Right renal pelvis (tissue), 4 donors: ENCODE measurements around the gene KLHL30. TPM values are rescaled to one million over a fixed set of nuclear protein-coding genes. Genes with fewer than 3 reads are reported as not detected.

Source experiments
- DNase-seq, 4 donors: peaks; one replicate each; pipeline ENCODE4 v3.0.0-alpha.2; 2013; ENCODE audit warnings: low read depth in 4 of 4, low spot score in 3 of 4, missing footprints in 1 of 4
- polyA plus RNA-seq, 4 donors: library from polyadenylated mRNA; unstranded; fragments of 120-200 nt; gene quantifications; one replicate each; pipeline ENCODE4 v1.2.1, GENCODE V29; 2013; ENCODE audit not compliant: insufficient read length in 4 of 4

The KLHL30 gene
- polyA plus RNA-seq, 4 donors: 0.17 to 0.47 (median 0.33) TPM

DNA sequence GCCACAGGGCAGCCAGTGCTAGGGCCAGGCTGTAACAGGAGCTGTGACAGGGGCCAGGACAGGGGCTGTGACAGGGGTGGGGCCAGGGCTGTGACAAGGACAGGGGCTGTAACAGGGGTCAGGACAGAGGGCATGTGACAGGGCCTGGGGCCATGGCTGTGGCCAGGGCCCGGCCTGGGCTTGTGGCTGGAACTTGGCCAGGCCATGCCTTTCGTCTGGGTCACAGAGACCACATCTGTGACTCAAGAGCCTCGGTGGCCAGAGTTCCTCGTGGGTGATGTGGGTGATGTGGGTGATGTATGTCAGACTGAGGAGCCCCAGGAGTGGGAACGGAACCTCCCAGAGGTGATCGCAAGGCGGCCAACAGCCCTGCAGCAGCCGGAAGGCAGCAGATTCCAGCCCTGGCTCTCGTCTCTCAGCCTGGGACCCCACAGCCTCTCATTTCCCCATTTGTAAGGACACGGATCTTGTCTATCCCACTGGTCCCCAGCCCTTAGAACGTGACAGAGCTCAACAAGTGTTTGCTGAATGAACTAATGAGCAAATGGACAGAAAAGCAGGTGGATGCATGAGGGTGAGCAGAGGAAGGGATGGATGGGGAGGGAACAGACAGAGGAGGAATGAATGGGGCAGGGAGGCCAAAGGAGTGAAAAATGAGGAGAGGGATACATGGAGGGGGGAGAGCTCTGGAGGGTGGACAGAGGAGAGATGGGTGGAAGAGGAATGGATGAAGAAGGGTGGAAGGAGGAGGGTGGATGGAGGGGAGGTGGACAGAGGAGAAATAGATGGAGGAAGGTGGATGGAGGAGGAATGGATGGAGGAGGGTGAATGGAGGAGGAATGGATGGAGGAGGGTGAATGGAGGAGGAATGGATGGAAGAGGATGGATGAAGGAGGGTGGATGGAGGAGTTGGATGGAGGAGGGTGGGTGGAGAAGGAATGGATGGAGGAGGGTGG lies 21.0 kb upstream of the KLHL30 start:
- DNase-seq: no peak

- no peak for DNase-seq
These were observed 18.6 kb upstream of the KLHL30 start for GRCh38 chr2:238119756-238120462.

GRCh38 chr2:238120463-238121298 lies 17.8 kb upstream of the KLHL30 start:
- DNase-seq: peak in 1 of 4 donors; percentile 39

DNA sequence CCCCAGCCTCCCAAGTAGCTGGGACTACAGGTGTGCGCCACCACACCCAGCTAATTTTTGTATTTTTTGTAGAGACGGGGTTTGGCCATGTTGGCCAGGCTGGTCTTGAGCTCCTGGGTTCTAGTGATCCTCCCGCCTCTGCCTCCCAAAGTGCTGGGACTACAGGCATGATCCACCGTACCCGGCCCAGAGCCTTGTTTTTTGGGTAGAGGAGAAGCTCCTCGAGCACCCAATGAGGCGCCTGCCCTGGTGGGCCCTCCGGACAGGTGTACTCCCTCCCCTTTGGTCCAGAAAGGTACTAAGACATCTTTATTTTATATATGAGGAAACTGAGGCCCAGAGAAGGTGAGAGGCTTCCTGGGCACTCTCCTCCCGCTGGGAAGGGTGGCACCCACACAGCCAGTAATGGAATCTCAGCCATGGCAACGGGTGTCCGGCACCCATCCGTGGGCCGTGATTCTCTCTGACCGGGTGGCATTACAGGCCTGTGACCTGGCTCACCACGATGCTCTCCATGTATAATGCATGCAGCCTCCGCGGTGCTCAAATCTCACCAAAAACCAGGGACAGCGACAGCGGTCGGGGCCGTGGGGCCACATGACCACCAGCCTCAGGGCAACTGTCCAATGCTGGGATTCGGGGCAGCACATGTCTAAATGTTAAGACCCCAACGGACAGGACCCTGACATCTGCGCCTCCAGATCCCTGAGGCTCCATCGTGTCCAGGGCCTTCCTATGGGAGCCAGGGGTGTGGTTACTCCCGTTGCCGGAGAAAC lies 16.8 kb upstream of the KLHL30 start:
- DNase-seq: no peak

DNA sequence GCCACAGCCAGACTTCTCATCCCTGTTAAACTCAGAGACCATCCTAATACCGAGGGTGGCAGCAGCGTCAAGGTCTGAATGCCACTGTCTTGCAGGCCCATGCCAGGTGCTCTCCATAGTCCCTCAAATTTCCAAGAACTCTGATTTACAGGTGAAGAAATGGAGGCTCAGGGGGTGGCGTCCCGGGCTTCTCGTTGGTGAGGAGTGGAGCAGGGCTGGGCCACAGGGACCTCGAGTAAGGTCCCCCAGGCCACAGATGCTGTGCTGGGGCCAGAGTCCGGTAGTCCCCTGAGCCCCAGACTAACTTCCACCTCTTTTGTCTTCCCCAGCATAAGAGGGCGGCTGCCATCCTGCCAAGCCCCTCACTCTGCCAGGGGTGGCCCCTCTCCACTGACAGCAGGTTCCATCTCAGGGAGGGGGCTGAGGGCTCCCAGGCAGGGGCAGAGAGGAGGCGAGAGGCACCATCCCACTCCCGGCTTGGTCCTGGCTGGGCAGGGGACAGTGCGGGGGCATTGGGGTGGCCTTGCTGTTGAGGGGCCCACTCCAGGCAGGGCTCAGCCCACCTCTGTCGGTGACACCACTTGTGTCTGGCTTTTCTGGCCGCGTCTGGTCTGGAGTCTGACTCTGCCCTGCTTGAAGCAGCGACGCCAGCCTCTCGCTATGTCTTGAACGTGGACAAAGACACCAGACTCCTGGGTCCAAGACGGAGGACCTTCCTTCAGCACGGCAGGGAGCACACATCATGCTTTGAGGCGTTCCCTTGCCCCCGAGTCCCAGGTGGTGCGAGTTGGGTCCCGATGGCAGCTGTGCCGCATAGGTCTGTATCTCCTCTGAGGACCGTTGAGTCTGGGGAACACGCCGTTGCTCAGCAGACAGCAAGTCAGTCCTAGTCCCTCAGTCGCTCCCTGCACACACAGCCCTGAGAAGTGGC lies 15.9 kb upstream of the KLHL30 start:
- DNase-seq: no peak

- DNase-seq: no peak
These were observed 15.1 kb upstream of the KLHL30 start for GRCh38 chr2:238123218-238123971.

DNA sequence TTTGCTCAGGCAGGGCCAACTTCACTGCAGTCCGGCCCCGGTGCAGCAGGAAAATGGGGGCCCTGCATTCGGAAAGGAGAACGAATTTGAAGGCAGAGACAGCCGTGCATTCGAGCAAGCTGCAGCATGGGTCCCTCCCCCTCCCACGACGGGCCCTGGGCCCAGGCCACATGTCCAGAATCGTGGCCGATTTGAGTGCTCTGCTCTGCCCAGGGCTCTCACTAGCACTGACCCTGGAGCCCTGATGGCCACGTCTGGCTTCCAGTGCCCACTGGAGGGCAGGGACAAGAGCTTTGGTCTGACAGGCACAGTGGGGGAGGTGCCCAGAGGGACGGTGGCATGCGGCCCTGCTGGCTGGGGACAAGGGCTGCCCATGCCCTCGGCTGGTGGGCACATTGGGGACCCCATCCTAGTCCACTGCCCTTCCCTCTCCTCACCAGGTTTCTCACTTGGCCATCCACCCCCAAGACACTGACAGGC lies 14.4 kb upstream of the KLHL30 start:
- DNase-seq: no peak

GRCh38 chr2:238124488-238125126 lies 13.9 kb upstream of the KLHL30 start:
- no peak for DNase-seq

DNA sequence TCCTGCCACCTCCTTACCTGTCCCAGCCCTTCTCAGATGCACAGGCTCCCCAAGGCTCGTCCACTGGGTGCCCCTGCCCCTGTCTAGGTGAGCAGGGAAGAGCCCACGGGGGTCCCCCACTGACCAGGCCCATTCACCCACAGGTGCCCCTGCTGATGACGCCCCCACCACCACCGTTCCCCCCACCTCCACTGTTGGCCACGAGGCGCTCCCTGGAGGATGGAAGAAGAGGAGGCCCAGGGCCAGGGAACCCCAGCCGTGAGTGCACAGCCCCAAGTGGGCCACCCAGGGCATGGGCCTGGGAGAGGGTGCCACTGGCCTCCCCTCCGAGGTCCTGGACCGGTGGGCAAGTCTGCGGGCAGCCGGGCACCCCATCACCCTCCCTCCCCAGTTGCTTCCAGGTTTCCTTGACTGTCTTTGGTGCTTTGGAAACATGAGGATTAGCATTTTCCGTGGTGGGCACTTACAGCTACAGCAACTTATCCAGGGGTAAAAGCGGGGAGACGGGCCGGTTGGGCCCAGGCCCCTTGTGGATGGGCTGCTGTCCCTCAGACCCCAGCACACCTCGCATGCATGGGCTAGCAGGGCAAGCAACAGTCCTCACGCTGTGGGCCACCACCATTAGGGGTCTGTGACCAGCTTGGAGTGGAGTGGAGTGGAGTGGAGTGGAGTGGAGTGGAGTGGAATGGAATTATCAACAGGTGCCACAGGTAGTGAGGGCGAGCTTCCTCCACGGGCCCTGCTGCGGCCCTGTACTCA lies 13.2 kb upstream of the KLHL30 start:
- DNase-seq: no peak

- no peak for DNase-seq
These were observed 12.1 kb upstream of the KLHL30 start for GRCh38 chr2:238126338-238126737.

GRCh38 chr2:238126775-238127164 lies 11.7 kb upstream of the KLHL30 start:
- no peak for DNase-seq

- peak in 1 of 4 donors; percentile 33 for DNase-seq
These were observed 11.1 kb upstream of the KLHL30 start for GRCh38 chr2:238127165-238128060.

- DNase-seq: no peak
These were observed 10.4 kb upstream of the KLHL30 start for GRCh38 chr2:238128061-238128440.

DNA sequence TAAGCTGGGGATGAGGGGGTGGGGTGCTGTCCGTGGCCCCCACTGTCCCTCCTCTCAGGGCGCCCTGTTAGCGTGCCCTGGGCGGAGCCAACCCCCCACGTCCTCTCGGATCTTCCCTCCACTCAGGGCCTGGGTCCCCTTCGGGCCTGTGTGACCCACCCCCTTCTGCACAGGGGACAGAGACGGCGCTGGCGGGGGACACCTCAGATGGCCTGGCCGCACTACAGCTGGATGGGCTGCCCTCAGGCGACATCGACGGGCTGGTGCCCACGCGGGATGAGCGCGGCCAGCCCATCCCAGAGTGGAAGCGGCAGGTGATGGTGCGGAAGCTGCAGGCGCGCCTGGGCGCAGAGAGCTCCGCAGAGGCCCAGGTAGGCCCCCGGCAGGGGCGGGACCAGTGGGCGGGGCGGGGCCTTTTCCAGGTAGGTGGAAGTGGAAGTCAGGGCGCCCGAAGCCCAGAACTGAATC lies 9.9 kb upstream of the KLHL30 start:
- DNase-seq: no peak

GRCh38 chr2:238129166-238130010 lies 9.1 kb upstream of the KLHL30 start:
- no peak for DNase-seq
